ENCODE measurements around the gene DLX3. TPM values are rescaled to one million over a fixed set of nuclear protein-coding genes. Genes with fewer than 3 reads are reported as not detected.

DLX3 gene
- total RNA-seq, 1 experiment from 2014 or later = not detected

DNA sequence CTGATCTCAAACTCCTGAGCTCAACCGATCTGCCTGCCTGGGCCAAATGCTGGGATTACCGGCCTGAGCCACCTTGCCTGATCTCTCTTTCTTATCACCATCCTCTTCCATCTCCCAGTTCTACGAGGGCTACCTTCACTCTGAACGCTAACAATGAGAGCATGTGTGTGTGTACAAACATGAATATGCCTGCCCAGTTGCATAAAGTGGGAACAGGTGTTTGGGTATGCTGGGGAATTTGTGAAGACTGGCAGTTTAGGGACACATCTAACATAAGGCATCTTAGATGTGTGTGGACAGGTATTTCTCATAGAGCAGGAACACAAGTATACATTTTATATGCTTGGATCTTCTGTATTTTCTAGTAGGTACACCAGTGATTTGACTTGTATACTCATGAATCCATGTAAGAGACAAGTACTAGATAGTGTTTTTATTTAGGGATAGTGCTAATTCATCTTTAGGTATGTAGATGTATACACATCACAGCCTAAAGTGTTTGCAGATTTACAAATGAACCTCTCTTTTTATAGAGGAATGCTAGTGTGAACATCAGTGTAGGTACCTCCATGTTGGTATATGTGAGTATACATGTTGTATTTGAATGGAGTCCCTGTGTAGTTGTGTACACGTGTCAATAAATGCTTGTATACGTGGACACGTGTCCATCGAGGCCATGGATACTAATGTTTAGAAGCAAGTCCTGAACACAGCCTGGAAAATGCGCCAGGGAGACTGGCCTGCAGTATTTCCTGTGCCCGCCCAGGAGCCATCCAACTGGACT lies 27.2 kb downstream of the DLX3 start:
- no peak overlapping the region for H3K27ac ChIP-seq
- no peaks in the 10 kb centered on the region for H3K4me1 ChIP-seq
- no peaks in the 10 kb centered on the region for H3K36me3 ChIP-seq
- no peaks in the 10 kb centered on the region; the same call in 1 of the 2 replicates for H3K27me3 ChIP-seq
- no peaks in the 10 kb centered on the region for H3K9me3 ChIP-seq (replicated peaks)
- no peak for DNase-seq
- H3K4me3 ChIP-seq = peak overlapping the region; percentile 54

DNA sequence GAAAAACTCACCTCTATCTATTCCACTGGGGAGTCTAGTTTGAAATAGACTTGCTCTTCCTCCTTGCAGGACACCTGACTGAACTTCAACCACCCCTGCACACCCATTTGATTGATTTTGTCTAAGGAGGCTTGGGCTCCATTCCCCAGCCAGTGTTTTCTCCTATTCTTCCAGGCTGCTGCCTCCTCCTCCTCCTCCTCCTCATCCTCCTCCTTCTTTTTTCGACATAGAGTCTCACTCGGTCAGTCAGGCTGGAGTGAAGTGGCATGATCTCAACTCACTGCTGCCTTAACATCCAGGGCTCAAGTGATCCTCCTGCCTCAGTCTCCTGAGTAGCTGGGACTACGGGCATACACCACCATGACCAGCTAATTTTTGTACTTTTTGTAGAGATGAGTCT lies 27.8 kb downstream of the DLX3 start:
- H3K36me3 ChIP-seq = no peaks in the 10 kb centered on the region
- no peak overlapping the region for H3K27ac ChIP-seq
- no peaks in the 10 kb centered on the region for H3K9me3 ChIP-seq (replicated peaks)
- no peak for DNase-seq
- no peak overlapping the region for H3K4me3 ChIP-seq
- no peaks in the 10 kb centered on the region for H3K4me1 ChIP-seq
- no peaks in the 10 kb centered on the region; the same call in 1 of the 2 replicates for H3K27me3 ChIP-seq

- Histone ChIP-seq H3K27me3 (no peaks in the 10 kb centered on the region; the same call in 1 of the 2 replicates), H3K27ac (no peak overlapping the region), H3K9me3 (replicated peaks) (no peaks in the 10 kb centered on the region), H3K4me1 (no peaks in the 10 kb centered on the region), H3K4me3 (no peak overlapping the region), H3K36me3 (no peaks in the 10 kb centered on the region)
- DNase-seq = no peak
These were observed 28.3 kb downstream of the DLX3 start for GRCh38 chr17:49966767-49967166.

DNA sequence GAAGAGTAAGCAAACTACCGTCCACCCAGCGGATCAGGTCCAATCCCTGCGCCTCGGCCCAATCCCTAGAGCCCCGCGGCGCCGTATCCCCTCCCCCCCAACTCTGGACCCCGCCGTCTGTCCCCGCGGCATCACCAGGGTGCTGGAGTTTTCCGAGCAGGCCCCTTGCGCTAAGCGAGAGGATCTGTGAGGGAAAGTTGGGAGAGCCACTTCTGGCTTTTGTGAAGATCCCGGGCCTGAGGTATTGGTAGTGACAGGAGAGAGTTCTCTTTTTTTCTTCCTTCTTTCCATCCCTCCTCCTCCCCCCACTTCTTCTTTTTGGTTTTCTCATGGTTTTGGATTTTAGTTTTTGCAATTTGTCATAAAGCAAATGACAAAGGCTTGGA lies 29.5 kb downstream of the DLX3 start:
- Histone ChIP-seq H3K4me3 (no peak overlapping the region), H3K27me3 (no peaks in the 10 kb centered on the region; the same call in 1 of the 2 replicates), H3K27ac (no peak overlapping the region), H3K9me3 (replicated peaks) (no peaks in the 10 kb centered on the region), H3K36me3 (no peaks in the 10 kb centered on the region), H3K4me1 (no peaks in the 10 kb centered on the region)
- no peak for DNase-seq

DNA sequence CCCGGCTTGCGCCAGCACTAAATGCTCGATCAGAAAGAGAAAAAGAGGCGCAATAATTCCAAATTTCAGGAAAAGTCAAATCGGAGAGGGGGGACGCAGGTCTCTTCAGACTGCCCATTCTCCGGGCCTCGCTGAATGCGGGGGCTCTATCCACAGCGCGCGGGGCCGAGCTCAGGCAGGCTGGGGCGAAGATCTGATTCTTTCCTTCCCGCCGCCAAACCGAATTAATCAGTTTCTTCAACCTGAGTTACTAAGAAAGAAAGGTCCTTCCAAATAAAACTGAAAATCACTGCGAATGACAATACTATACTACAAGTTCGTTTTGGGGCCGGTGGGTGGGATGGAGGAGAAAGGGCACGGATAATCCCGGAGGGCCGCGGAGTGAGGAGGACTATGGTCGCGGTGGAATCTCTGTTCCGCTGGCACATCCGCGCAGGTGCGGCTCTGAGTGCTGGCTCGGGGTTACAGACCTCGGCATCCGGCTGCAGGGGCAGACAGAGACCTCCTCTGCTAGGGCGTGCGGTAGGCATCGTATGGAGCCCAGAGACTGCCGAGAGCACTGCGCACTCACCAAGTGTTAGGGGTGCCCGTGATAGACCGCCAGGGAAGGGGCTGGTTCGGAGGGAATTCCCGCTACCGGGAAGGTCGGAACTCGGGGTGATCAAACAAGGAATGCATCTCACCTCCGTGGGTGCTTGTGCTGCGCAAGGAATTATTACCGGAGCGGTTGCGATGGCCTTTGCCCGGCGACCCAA lies 30.1 kb downstream of the DLX3 start:
- DNase-seq = no peak
- Histone ChIP-seq H3K36me3 (no peaks in the 10 kb centered on the region), H3K9me3 (replicated peaks) (no peaks in the 10 kb centered on the region), H3K4me3 (no peak overlapping the region), H3K27ac (no peak overlapping the region), H3K4me1 (no peaks in the 10 kb centered on the region), H3K27me3 (no peaks in the 10 kb centered on the region)

DNA sequence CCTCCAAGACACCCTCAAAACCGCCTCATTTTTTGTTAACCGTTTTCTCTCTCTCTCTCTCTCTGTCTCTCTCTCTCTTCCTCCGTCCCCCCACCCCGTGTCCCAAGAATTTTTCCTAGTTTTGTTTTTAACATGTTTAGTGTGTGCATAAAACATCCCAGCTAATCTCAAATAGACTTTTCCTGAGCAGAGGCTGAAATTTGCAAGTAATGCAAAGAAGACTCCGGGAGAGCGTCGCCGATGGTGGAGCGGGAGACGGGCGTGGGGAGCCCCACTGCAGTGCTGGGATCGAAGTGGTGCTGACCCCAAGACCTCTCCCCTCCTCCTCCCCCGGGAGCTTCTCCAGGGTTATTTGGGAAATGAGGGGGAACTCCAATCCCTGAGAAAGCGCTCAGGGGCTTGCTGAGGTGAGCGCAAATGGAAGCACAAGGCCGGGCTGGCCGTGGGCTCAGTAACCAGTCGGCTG lies 30.7 kb downstream of the DLX3 start:
- Histone ChIP-seq H3K4me1 (no peaks in the 10 kb centered on the region), H3K27me3 (no peaks in the 10 kb centered on the region), H3K27ac (no peak overlapping the region), H3K36me3 (no peaks in the 10 kb centered on the region), H3K4me3 (no peak overlapping the region), H3K9me3 (replicated peaks) (no peaks in the 10 kb centered on the region)
- DNase-seq = no peak

- no peak for DNase-seq
- Histone ChIP-seq H3K9me3 (replicated peaks) (no peaks in the 10 kb centered on the region), H3K4me3 (no peak overlapping the region), H3K27ac (no peak overlapping the region), H3K36me3 (no peaks in the 10 kb centered on the region), H3K27me3 (no peaks in the 10 kb centered on the region), H3K4me1 (no peaks in the 10 kb centered on the region)
These were observed 31.3 kb downstream of the DLX3 start for GRCh38 chr17:49963626-49964302.

GRCh38 chr17:49963309-49963625 lies 31.8 kb downstream of the DLX3 start:
- no peak for DNase-seq
- no peak overlapping the region for H3K4me3 ChIP-seq
- H3K4me1 ChIP-seq = no peaks in the 10 kb centered on the region
- no peaks in the 10 kb centered on the region for H3K27me3 ChIP-seq
- H3K27ac ChIP-seq = no peak overlapping the region
- no peaks in the 10 kb centered on the region for H3K36me3 ChIP-seq
- no peaks in the 10 kb centered on the region for H3K9me3 ChIP-seq (replicated peaks)

GRCh38 chr17:49962599-49963308 lies 32.3 kb downstream of the DLX3 start:
- no peak overlapping the region for H3K4me3 ChIP-seq
- DNase-seq = no peak

DNA sequence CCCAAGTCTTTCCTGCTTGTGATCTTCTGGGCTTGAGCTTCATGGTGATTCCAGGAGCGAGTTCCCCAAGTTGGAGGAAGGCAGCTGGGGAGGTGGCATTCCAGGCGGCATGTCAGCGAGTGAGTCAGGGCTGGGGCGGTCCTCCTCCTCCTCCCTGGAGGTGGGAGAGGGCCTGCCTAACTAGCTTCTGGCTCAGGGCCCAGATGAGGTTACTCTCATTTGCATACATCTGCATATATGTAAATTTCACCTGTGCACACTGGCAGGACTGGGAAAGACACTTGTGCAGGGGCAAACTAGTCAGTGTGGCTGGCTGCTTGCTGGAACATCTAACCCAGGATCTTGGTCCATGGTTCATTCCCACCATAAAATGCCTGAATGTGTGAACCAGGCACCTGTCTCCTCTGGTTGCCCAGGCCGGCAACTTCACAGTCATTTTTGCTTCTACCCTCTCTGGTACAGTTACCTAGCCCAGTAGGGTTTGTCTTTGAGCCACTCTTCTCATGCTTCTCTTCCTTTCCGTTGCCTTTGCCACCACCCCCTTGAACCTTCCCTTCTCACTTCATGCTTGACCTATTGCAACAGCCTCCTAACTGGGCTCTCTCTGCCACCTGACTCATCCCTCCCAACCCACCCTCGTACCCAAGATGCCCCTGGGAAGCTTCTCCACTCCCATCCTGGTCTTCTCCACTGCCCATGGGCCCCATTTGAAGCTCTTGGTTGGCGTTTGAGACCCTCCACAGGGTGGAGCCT lies 35.7 kb downstream of the DLX3 start:
- Histone ChIP-seq H3K9me3 (replicated peaks) (no peaks in the 10 kb centered on the region), H3K27me3 (no peaks in the 10 kb centered on the region), H3K36me3 (no peaks in the 10 kb centered on the region), H3K4me1 (no peaks in the 10 kb centered on the region), H3K27ac (no peak overlapping the region), H3K4me3 (no peak overlapping the region)
- no peak for DNase-seq

More at GRCh38 chr17:49962599-49963308, 32.3 kb downstream of the DLX3 start:
- Histone ChIP-seq H3K4me1 (no peaks in the 10 kb centered on the region), H3K27ac (no peak overlapping the region), H3K9me3 (replicated peaks) (no peaks in the 10 kb centered on the region), H3K27me3 (no peaks in the 10 kb centered on the region), H3K36me3 (no peaks in the 10 kb centered on the region)

DNA sequence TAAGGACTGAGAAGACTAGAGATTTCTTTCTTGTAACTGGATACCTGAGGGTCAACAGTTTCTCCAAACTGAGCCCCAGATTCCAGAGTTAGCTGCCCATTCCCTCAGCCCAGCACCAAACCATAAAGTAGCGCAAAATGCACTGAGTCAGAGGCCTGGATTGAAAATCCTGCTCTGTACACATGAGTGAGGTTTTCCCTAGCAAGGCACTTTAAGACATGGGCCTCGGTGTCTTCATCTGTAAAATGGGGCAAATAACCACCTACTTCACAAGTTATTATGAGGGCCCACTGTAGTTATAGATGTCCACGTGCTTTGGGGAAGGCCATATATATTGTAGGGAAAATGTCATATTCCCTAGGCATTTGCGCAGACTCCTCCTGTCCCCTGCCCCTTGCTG lies 36.3 kb downstream of the DLX3 start:
- no peak for DNase-seq
- Histone ChIP-seq H3K27me3 (no peaks in the 10 kb centered on the region), H3K4me1 (no peaks in the 10 kb centered on the region), H3K9me3 (replicated peaks) (no peaks in the 10 kb centered on the region), H3K27ac (no peak overlapping the region), H3K36me3 (no peaks in the 10 kb centered on the region), H3K4me3 (no peak overlapping the region)

DNA sequence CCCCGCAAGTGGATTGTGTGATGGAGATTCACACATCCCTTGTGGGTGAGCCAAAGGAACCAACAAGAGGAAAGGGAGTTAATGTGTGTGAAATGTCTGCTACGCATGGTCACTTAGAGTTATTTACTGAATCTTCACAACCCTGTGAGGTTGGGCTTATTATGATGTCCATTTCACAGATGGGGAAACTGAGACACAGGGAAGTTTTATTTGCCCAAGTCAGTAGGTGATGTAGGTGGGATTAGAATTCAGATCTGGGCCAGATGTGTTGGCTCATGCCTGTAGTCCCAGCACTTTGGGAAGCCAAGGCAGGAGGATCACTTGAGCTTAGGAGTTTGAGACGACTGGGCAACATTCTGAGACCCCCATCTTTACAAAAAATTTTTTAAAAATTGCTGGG lies 37.7 kb downstream of the DLX3 start:
- Histone ChIP-seq H3K9me3 (replicated peaks) (no peaks in the 10 kb centered on the region), H3K27me3 (no peaks in the 10 kb centered on the region), H3K36me3 (no peaks in the 10 kb centered on the region), H3K4me1 (no peaks in the 10 kb centered on the region), H3K27ac (no peak overlapping the region), H3K4me3 (no peak overlapping the region)
- DNase-seq = no peak

DNA sequence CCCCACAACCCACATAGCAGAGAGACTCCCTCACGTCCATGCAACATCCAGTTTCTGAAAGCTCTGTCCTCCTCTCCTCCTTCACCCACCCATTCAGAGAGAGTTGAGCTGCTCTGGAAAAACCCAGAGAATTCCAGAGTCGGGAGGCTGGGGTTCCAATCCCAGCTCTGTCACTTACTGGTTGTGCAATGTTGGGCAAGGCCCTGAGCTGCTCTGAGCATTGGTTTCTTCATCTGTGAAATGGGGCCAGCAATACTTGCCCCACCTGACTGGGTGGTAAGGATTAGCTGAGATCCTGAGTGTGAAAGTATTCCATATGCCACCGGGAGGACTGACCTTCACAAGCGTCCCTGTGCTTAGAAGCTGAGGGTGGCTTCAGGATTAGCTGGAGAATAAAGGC lies 38.2 kb downstream of the DLX3 start:
- Histone ChIP-seq H3K27me3 (peaks cover 4% of the 10 kb centered on the region; the same call in 1 of the 2 replicates), H3K4me3 (no peak overlapping the region), H3K4me1 (no peaks in the 10 kb centered on the region), H3K36me3 (no peaks in the 10 kb centered on the region), H3K9me3 (replicated peaks) (no peaks in the 10 kb centered on the region), H3K27ac (no peak overlapping the region)
- no peak for DNase-seq

DNA sequence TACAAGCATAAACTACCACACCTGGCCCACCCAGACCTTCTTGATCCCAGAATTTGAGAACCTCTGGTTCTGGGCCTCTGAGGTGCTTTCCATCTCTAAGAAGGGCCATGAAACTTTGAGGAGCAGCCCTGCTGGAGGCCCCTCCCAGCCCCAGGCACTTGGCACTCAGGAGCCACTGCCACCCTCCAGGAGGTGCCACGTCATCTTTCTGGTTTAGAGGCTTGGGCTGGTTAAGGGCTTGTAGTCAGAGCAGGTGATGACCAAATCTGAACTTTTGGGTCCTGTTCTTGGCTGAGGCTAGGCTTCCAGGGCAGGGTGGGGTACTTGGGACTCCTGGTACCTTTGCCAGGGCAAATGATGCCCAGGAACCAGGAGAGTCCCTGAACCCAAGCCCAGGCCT lies 39.9 kb downstream of the DLX3 start:
- Histone ChIP-seq H3K4me3 (no peak overlapping the region), H3K4me1 (no peaks in the 10 kb centered on the region), H3K27ac (no peak overlapping the region), H3K27me3 (peaks cover 9% of the 10 kb centered on the region), H3K9me3 (replicated peaks) (no peaks in the 10 kb centered on the region), H3K36me3 (no peaks in the 10 kb centered on the region)
- no peak for DNase-seq
